HepG2 (cell line): Measurements from ENCODE around the gene ZFAND2B. TPM values are rescaled to one million over a fixed set of nuclear protein-coding genes. Genes with fewer than 3 reads are reported as not detected.
A peak's percentile ranks its signal among the peaks of the same experiment; 100 is the strongest.

ENCODE experiments used
- ARNTL ChIP-seq: sonication (generic); formaldehyde crosslinking; IDR thresholded peaks from 2 replicates; pipeline ENCODE4 v1.4.0; 2020; ENCODE audit warnings: mild to moderate bottlenecking, missing genetic modification reagents
- CEBPG ChIP-seq: IDR thresholded peaks from 2 replicates; pipeline ENCODE4 v1.6.1; 2016
- CREBL2 ChIP-seq: sonication (generic); formaldehyde crosslinking; IDR thresholded peaks from 2 replicates; pipeline ENCODE4 v1.8.1; 2023; ENCODE audit warnings: missing genetic modification reagents, mild to moderate bottlenecking, borderline replicate concordance
- HES4 ChIP-seq: sonication (generic); formaldehyde crosslinking; IDR thresholded peaks from 2 replicates; pipeline ENCODE4 v1.9.0; 2021; ENCODE audit warnings: mild to moderate bottlenecking, missing genetic modification reagents, borderline replicate concordance
- LCORL ChIP-seq, 2 experiments: fragments of 450-650 bp in 1 of 2; sonication (generic) in 1 of 2; formaldehyde crosslinking in 1 of 2; IDR thresholded peaks; 2 replicates each; pipeline versions ENCODE4 v1.5.0 to v1.6.1; 2017 to 2020; ENCODE audit warnings: antibody characterized with exemption in 1 of 2, missing genetic modification reagents in 1 of 2
- MTA3 ChIP-seq: sonication (generic); formaldehyde crosslinking; IDR thresholded peaks from 2 replicates; pipeline ENCODE4 v1.4.0; 2020; ENCODE audit warnings: missing genetic modification reagents
- PRDM10 ChIP-seq: sonication (generic); formaldehyde crosslinking; IDR thresholded peaks from 2 replicates; pipeline ENCODE4 v1.4.0; 2020; ENCODE audit warnings: low read depth, missing genetic modification reagents
- RARG ChIP-seq: sonication (generic); formaldehyde crosslinking; IDR thresholded peaks from 2 replicates; pipeline ENCODE4 v1.4.0; 2020; ENCODE audit warnings: low read depth, mild to moderate bottlenecking, missing genetic modification reagents
- SOX5 ChIP-seq: IDR thresholded peaks from 2 replicates; pipeline ENCODE4 v1.6.1; 2016; ENCODE audit warnings: borderline replicate concordance
- ZEB1 ChIP-seq: IDR thresholded peaks from 2 replicates; pipeline ENCODE4 v1.6.1; 2012; ENCODE audit warnings: mild to moderate bottlenecking, low read depth, inconsistent platforms; ENCODE audit not compliant: insufficient replicate concordance
- ZNF280D ChIP-seq: sonication (generic); formaldehyde crosslinking; IDR thresholded peaks from 2 replicates; pipeline ENCODE4 v1.5.1; 2020; ENCODE audit warnings: mild to moderate bottlenecking, missing genetic modification reagents
- ZNF430 ChIP-seq: sonication (generic); formaldehyde crosslinking; IDR thresholded peaks from 2 replicates; pipeline ENCODE4 v1.9.0; 2021; ENCODE audit warnings: mild to moderate bottlenecking, missing genetic modification reagents
- ZNF510 ChIP-seq: sonication (generic); formaldehyde crosslinking; IDR thresholded peaks from 2 replicates; pipeline ENCODE4 v1.4.0; 2020; ENCODE audit warnings: low read depth, mild to moderate bottlenecking, missing genetic modification reagents
- ZNF841 ChIP-seq: sonication (generic); formaldehyde crosslinking; IDR thresholded peaks from 2 replicates; pipeline ENCODE4 v1.8.1; 2023; ENCODE audit warnings: missing genetic modification reagents, borderline replicate concordance
- polyA plus RNA-seq, 8 experiments: library from polyadenylated mRNA; depleted of rRNA in 3 of 8; stranded (reverse) in 7 of 8; unstranded in 1 of 8; fragments of >200 nt; fragmentation: Illumina TruSeq in 4 of 8; extraction: Trizol in 4 of 8; gene quantifications; 2 replicates each; pipeline versions ENCODE4 v1.2.1 to v1.2.3, GENCODE V29; 2011 to 2016; ENCODE audit warnings: low read depth in 4 of 8, missing spikeins in 1 of 8, mixed read lengths in 1 of 8; ENCODE audit not compliant: insufficient read depth in 1 of 8
- total RNA-seq, 5 experiments: library from RNA; depleted of rRNA; stranded (reverse); fragments of >200 nt; fragmentation: Illumina TruSeq; extraction: Trizol; gene quantifications; 2 replicates each; pipeline ENCODE4 v1.2.3, GENCODE V29; 2016; ENCODE audit warnings: low read depth in 1 of 5
- TF ChIP-seq, protein P1 (sequence below): sonication (generic); formaldehyde crosslinking; conservative IDR thresholded peaks from 2 replicates; pipeline ENCODE4 v1.8.0; 2022; ENCODE audit warnings: mild to moderate bottlenecking, moderate library complexity, missing genetic modification reagents
- TF ChIP-seq, protein P2 (sequence below): sonication (generic); formaldehyde crosslinking; IDR thresholded peaks from 2 replicates; pipeline ENCODE4 v1.5.0; 2020; ENCODE audit warnings: missing genetic modification reagents
- TF ChIP-seq, protein P3 (sequence below): sonication (generic); formaldehyde crosslinking; IDR thresholded peaks from 2 replicates; pipeline ENCODE4 v1.4.0; 2020; ENCODE audit warnings: mild to moderate bottlenecking, low read depth, missing genetic modification reagents

Gene ZFAND2B
- total and polyA plus RNA-seq, 2 of the 13 experiments (the other 11 are each of a cell fraction or from before 2014, with no cell fraction given): 53.3 to 115 TPM

- TF ChIP-seq, protein P1, sequence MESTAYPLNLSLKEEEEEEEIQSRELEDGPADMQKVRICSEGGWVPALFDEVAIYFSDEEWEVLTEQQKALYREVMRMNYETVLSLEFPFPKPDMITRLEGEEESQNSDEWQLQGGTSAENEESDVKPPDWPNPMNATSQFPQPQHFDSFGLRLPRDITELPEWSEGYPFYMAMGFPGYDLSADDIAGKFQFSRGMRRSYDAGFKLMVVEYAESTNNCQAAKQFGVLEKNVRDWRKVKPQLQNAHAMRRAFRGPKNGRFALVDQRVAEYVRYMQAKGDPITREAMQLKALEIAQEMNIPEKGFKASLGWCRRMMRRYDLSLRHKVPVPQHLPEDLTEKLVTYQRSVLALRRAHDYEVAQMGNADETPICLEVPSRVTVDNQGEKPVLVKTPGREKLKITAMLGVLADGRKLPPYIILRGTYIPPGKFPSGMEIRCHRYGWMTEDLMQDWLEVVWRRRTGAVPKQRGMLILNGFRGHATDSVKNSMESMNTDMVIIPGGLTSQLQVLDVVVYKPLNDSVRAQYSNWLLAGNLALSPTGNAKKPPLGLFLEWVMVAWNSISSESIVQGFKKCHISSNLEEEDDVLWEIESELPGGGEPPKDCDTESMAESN: no peak
- TF ChIP-seq ARNTL: peak; percentile 39; the same call in 1 of the 2 replicates
- no peak for TF ChIP-seq SOX5 (CRISPR knock-in tag)
- TF ChIP-seq ZEB1: peak; percentile 37
- TF ChIP-seq ZNF280D (CRISPR knock-in tag): no peak
- TF ChIP-seq ZNF430 (CRISPR knock-in tag): 0 out of 2 replicates have a peak, but pooled peaks have one; percentile 49
- no peak for TF ChIP-seq PRDM10 (CRISPR knock-in tag)
- TF ChIP-seq RARG: no peak
- no peak for TF ChIP-seq CEBPG (CRISPR knock-in tag)
- TF ChIP-seq, protein P2, sequence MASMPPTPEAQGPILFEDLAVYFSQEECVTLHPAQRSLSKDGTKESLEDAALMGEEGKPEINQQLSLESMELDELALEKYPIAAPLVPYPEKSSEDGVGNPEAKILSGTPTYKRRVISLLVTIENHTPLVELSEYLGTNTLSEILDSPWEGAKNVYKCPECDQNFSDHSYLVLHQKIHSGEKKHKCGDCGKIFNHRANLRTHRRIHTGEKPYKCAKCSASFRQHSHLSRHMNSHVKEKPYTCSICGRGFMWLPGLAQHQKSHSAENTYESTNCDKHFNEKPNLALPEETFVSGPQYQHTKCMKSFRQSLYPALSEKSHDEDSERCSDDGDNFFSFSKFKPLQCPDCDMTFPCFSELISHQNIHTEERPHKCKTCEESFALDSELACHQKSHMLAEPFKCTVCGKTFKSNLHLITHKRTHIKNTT (CRISPR knock-in tag): no peak
- TF ChIP-seq HES4 (CRISPR knock-in tag): no peak
- TF ChIP-seq LCORL (IDR thresholded peaks at IDR 0.05): no peak
- TF ChIP-seq LCORL (CRISPR knock-in tag; IDR thresholded peaks at IDR 0.05): peak; percentile 16; the same call in 1 of the 2 replicates
- TF ChIP-seq, protein P3, sequence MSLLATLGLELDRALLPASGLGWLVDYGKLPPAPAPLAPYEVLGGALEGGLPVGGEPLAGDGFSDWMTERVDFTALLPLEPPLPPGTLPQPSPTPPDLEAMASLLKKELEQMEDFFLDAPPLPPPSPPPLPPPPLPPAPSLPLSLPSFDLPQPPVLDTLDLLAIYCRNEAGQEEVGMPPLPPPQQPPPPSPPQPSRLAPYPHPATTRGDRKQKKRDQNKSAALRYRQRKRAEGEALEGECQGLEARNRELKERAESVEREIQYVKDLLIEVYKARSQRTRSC (CRISPR knock-in tag): 0 out of 2 replicates have a peak, but pooled peaks have one; percentile 33
- TF ChIP-seq ZNF510 (CRISPR knock-in tag): 0 out of 2 replicates have a peak, but pooled peaks have one; percentile 59
- TF ChIP-seq ZNF841: no peak
- TF ChIP-seq MTA3 (CRISPR knock-in tag): no peak
- TF ChIP-seq CREBL2: no peak
Measured at GRCh38 chr2:219205981-219206327, 628 bp upstream of the ZFAND2B start (continued).
